Adrenal gland (tissue), 12 donors: Measurements from ENCODE around the gene LONRF2. TPM values are rescaled to one million over a fixed set of nuclear protein-coding genes. Genes with fewer than 3 reads are reported as not detected.
"Not testable (repeated sequence)": the region's sequence is repeated elsewhere in the genome, so short reads cannot be mapped to it uniquely, and the experiment has no call there.

Experiments used
- DNase-seq, 7 donors: peaks; one replicate each; pipeline ENCODE4 v3.0.0-alpha.2; 2019 to 2020
- H3K27ac ChIP-seq, 5 donors: fragments of 200-600 bp; sonication (generic) in 4 of 5; 1 replicate in 3 of 5; 2 replicates in 2 of 5; pipeline versions ENCODE4 v1.5.1 to v1.8.0; 2016 to 2020; ENCODE audit warnings: mild to moderate bottlenecking in 1 of 5
- H3K27me3 ChIP-seq: fragments of 200-600 bp; 2 replicates; pipeline ENCODE4 v1.8.0; 2021
- H3K36me3 ChIP-seq, 2 donors: fragments of 200-600 bp; replicated peaks in 1 of 2; 1 replicate in 1 of 2; 2 replicates in 1 of 2; pipeline versions ENCODE4 v1.5.1 to v1.8.0; 2018 to 2022
- H3K4me1 ChIP-seq, 2 donors: fragments of 200-600 bp; replicated peaks in 1 of 2; 1 replicate in 1 of 2; 2 replicates in 1 of 2; pipeline versions ENCODE4 v1.5.1 to v1.8.0; 2018 to 2021
- H3K4me3 ChIP-seq, 4 donors: fragments of 200-600 bp; sonication (generic) in 3 of 4; one replicate each; pipeline ENCODE4 v1.5.1; 2016 to 2018
- H3K9me3 ChIP-seq, 3 donors: fragments of 200-600 bp; sonication (generic) in 1 of 3; replicated peaks in 1 of 3; 1 replicate in 2 of 3; 2 replicates in 1 of 3; pipeline versions ENCODE4 v1.5.1 to v1.8.0; 2016 to 2021
- POLR2A ChIP-seq, 2 donors: fragments of 450-650 bp; IDR thresholded peaks; one replicate each; pipeline ENCODE4 v1.6.1; 2017; ENCODE audit warnings: antibody characterized with exemption in 2 of 2, mild to moderate bottlenecking in 2 of 2, moderate library complexity in 1 of 2
- WGBS, 4 donors: extraction: QIAGEN DNeasy Blood & Tissue Kit in 2 of 4; methylation state at CpG; one replicate each; pipeline versions ENCODE4 v1.1.5 to v1.1.7; 2013 to 2017; 5-methylcytosine and 5-hydroxymethylcytosine counted together
- intact Hi-C, 2 donors: fragments of 100-400 bp; cut with DNase I; formaldehyde crosslinking; loops; one replicate each; pipeline versions ENCODE4 v1.14.1 to v1.15.0; 2022 to 2023
- polyA plus RNA-seq, 3 donors: library from polyadenylated mRNA; stranded (reverse); fragments of 200-250 nt in 2 of 3; fragments of 350-450 nt in 1 of 3; fragmentation: Illumina TruSeq in 1 of 3; extraction: RNeasy Lipid Tissue Mini Kit (QIAGEN cat#74804) in 1 of 3; gene quantifications; one replicate each; pipeline ENCODE4 v1.2.3, GENCODE V29; 2013 to 2014
- total RNA-seq, 9 donors: library from RNA; depleted of rRNA in 4 of 9; stranded (reverse); fragments of >200 nt in 4 of 9; fragments of 120-200 nt in 1 of 9; fragmentation: NEBNext Ultra II Directional in 1 of 9; extraction: Animal tissue kit (Norgen Biotek cat#: 25700) in 1 of 9; gene quantifications; one replicate each; pipeline versions ENCODE4 v1.1.0 to v1.2.4, GENCODE V29; 2013 to 2023
- TF ChIP-seq, protein P1 (sequence below), 6 experiments: fragments of 450-650 bp in 4 of 6; fragments of 200-600 bp in 2 of 6; sonication (generic) in 1 of 6; IDR thresholded peaks; 1 replicate in 5 of 6; 2 replicates in 1 of 6; pipeline versions ENCODE4 v1.5.1 to v1.8.0; 2016 to 2021; ENCODE audit warnings: antibody characterized with exemption in 6 of 6, mild to moderate bottlenecking in 2 of 6, moderate library complexity in 1 of 6
- donor health status: healthy with polysubstance abuse.
- donor health status: Bipolar disorder and iron deficiency.
- donor health status: DM: yes; HTN: yes; CAD: no.
- donor health status: DM: no; HTN: no; CAD: no.
- donor health status: DM: no; HTN: no; CAD: no.
- donor health status: DM: yes; HTN: yes; CAD: no.

LONRF2 gene
- total and polyA plus RNA-seq, 12 donors = 8.1 to 110 (median 43.0) TPM

DNA sequence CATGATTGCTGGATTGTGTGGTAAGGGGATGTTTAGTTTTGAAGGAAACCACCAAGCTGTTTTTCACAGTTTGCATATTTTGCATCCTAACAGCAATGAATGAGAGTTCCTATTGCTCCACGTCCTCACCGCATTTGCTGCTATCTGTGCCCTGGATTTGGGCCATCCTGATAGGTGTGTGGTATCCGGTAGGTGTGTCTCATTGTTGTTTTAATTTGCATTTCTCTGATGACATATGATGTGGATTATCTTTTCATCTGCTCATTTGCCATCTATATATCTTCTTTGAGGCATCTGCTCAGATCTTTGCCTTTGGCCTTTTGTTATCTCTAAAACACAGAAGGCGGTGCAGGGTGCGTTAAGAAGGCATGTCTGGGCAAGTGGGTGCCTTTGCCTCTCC lies 73.3 kb downstream of the LONRF2 start:
- TF ChIP-seq, protein P1, sequence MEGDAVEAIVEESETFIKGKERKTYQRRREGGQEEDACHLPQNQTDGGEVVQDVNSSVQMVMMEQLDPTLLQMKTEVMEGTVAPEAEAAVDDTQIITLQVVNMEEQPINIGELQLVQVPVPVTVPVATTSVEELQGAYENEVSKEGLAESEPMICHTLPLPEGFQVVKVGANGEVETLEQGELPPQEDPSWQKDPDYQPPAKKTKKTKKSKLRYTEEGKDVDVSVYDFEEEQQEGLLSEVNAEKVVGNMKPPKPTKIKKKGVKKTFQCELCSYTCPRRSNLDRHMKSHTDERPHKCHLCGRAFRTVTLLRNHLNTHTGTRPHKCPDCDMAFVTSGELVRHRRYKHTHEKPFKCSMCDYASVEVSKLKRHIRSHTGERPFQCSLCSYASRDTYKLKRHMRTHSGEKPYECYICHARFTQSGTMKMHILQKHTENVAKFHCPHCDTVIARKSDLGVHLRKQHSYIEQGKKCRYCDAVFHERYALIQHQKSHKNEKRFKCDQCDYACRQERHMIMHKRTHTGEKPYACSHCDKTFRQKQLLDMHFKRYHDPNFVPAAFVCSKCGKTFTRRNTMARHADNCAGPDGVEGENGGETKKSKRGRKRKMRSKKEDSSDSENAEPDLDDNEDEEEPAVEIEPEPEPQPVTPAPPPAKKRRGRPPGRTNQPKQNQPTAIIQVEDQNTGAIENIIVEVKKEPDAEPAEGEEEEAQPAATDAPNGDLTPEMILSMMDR (IDR thresholded peaks at IDR 0.05) = no peak
- TF ChIP-seq POLR2A (IDR thresholded peaks at IDR 0.05) = no peak

DNA sequence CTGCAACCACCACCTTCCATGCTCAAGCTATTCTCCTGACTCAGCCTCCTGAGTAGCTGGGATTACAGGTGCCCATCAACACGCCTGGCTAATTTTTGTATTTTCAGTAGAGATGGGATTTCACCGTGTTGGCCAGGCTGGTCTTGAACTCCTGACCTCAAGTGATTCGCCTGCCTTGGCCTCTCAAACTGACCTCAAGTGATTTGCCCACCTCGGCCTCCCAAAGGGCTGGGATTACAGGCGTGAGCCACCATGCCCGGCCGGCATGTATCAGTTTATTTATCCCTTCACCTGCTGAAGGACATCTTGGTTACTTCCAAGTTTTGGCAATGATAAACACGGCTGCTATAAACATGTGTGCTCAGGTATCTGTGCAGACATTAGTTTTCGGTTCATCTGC lies 73.7 kb downstream of the LONRF2 start:
- 84 to 89% (median 88%) methylated on average over 9 of the region's 9 CpGs for WGBS, 4 donors

More for the DNA sequence above, 73.3 kb downstream of the LONRF2 start:
- Histone ChIP-seq H3K27ac (no peak overlapping the region), H3K9me3 (no peaks in the 10 kb centered on the region), H3K4me3 (no peak overlapping the region), H3K4me1 (no peaks in the 10 kb centered on the region), H3K36me3 (no peaks in the 10 kb centered on the region), H3K27me3 (no peaks in the 10 kb centered on the region)
- peak in 1 of 7 donors; percentile 21 for DNase-seq
- intact Hi-C loops = loop anchor here in 1 of 2 donors (10.0 kb wide), 1 partner anchor 694 kb away; no protein-coding TSS in a partner anchor
- WGBS, 4 donors = 88 to 96% (median 92%) methylated on average over 5 of the region's 5 CpGs

DNA sequence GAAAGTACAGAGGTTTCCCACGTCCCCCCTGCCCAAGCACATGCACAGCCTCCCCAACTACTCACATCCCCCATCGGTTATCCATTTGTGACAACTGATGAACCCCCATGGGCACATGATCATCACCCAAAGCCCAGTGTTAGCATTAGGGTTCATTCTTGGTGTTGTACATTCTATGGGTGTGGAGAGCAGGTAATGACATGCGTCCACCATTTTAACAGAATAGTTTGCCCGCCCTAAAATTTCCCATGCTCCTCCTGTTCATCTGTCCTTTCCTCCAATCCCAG lies 74.3 kb downstream of the LONRF2 start:
- Histone ChIP-seq H3K36me3 (no peaks in the 10 kb centered on the region), H3K4me1 (no peaks in the 10 kb centered on the region), H3K4me3 (no peak overlapping the region), H3K27me3 (no peaks in the 10 kb centered on the region), H3K9me3 (no peaks in the 10 kb centered on the region), H3K27ac (no peak overlapping the region)
- DNase-seq = peak in 1 of 7 donors; percentile 10
- 74 to 90% (median 83%) methylated on average over 4 of the region's 4 CpGs for WGBS, 4 donors
- TF ChIP-seq, protein P1 (IDR thresholded peaks at IDR 0.05) = no peak
- no peak for TF ChIP-seq POLR2A (IDR thresholded peaks at IDR 0.05)
- intact Hi-C loops = loop anchor here in 1 of 2 donors (10.0 kb wide), 1 partner anchor 693 kb away; no protein-coding TSS in a partner anchor

More for the DNA sequence above, 73.7 kb downstream of the LONRF2 start:
- DNase-seq = peak in 1 of 7 donors; percentile 24
- not testable (repeated sequence) for H3K4me1 ChIP-seq, H3K4me3 ChIP-seq, H3K27me3 ChIP-seq, H3K9me3 ChIP-seq, H3K36me3 ChIP-seq, H3K27ac ChIP-seq
- intact Hi-C loops = loop anchor here in 1 of 2 donors (10.0 kb wide), 1 partner anchor 694 kb away; no protein-coding TSS in a partner anchor

GRCh38 chr2:100247256-100248043 lies 74.9 kb downstream of the LONRF2 start:
- Histone ChIP-seq H3K27me3 (no peaks in the 10 kb centered on the region), H3K27ac (no peak overlapping the region), H3K4me1 (no peaks in the 10 kb centered on the region), H3K4me3 (no peak overlapping the region), H3K36me3 (no peaks in the 10 kb centered on the region), H3K9me3 (no peaks in the 10 kb centered on the region)
- TF ChIP-seq POLR2A (IDR thresholded peaks at IDR 0.05) = no peak
- TF ChIP-seq, protein P1 (IDR thresholded peaks at IDR 0.05) = no peak
- 79 to 86% (median 82%) methylated on average over 9 to 14 of the region's 14 CpGs for WGBS, 4 donors
- intact Hi-C loops = loop anchor here in 1 of 2 donors (10.0 kb wide), 1 partner anchor 693 kb away; no protein-coding TSS in a partner anchor
- no peak for DNase-seq
